ENCODE data around the gene RALGPS1.

Gene RALGPS1

GRCh38 chr9:127102788-127103187 is 188.2 kb downstream of the RALGPS1 start:
- TF ChIP-seq, protein P1, sequence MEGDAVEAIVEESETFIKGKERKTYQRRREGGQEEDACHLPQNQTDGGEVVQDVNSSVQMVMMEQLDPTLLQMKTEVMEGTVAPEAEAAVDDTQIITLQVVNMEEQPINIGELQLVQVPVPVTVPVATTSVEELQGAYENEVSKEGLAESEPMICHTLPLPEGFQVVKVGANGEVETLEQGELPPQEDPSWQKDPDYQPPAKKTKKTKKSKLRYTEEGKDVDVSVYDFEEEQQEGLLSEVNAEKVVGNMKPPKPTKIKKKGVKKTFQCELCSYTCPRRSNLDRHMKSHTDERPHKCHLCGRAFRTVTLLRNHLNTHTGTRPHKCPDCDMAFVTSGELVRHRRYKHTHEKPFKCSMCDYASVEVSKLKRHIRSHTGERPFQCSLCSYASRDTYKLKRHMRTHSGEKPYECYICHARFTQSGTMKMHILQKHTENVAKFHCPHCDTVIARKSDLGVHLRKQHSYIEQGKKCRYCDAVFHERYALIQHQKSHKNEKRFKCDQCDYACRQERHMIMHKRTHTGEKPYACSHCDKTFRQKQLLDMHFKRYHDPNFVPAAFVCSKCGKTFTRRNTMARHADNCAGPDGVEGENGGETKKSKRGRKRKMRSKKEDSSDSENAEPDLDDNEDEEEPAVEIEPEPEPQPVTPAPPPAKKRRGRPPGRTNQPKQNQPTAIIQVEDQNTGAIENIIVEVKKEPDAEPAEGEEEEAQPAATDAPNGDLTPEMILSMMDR (conservative IDR thresholded peaks at IDR 0.05), result no peak
- TF ChIP-seq ZFX (IDR thresholded peaks at IDR 0.05), result no peak
- H3K27ac ChIP-seq, result no peak overlapping the region

DNA sequence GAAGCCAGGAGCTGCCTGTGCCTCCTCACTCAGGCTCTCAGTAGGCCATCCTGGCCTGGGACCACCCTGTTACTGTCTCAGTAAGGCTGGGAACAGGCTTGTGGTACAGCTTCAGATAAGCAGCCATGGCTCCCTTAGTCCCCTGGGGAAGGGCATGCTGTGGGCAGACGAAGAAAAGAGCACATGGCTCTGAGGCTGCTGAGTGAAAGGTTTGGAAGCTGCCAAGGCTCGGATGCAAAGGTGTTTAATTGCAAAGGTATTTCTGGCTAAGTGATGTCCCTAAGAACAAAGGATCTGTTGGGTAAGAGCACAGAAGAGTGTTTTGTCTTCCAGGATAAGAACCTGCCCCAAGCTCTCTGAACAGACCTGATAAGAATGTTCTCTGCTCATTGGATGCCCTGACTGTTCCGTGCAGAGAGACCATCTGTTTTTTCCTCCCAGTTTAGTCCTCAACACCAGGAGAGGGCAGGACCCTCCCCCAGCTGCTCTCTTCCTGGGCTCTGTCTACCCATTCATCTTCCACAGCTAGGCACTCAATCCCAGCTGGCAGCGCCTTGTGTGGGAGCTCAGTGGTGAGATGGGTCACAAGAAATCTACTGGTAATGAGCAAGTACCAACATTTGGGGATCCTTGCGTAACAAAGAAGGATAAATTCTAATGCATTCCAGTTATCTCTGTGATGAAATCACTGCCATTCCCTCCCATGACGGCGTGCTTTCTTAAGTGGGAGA is 190.2 kb downstream of the RALGPS1 start:
- no peak for TF ChIP-seq ZFX (IDR thresholded peaks at IDR 0.05)
- TF ChIP-seq, protein P1 (conservative IDR thresholded peaks at IDR 0.05), result no peak
- no peak overlapping the region for H3K27ac ChIP-seq

- H3K27ac ChIP-seq, result no peak overlapping the region
- TF ChIP-seq ZFX (IDR thresholded peaks at IDR 0.05), result no peak
- TF ChIP-seq, protein P1 (conservative IDR thresholded peaks at IDR 0.05), result no peak
Measured at GRCh38 chr9:127105805-127106465, 191.4 kb downstream of the RALGPS1 start.

- no peak for TF ChIP-seq ZFX (IDR thresholded peaks at IDR 0.05)
- TF ChIP-seq, protein P1 (conservative IDR thresholded peaks at IDR 0.05), result no peak
- H3K27ac ChIP-seq, result no peak overlapping the region
Measured at GRCh38 chr9:127106466-127106855, 191.9 kb downstream of the RALGPS1 start.

DNA sequence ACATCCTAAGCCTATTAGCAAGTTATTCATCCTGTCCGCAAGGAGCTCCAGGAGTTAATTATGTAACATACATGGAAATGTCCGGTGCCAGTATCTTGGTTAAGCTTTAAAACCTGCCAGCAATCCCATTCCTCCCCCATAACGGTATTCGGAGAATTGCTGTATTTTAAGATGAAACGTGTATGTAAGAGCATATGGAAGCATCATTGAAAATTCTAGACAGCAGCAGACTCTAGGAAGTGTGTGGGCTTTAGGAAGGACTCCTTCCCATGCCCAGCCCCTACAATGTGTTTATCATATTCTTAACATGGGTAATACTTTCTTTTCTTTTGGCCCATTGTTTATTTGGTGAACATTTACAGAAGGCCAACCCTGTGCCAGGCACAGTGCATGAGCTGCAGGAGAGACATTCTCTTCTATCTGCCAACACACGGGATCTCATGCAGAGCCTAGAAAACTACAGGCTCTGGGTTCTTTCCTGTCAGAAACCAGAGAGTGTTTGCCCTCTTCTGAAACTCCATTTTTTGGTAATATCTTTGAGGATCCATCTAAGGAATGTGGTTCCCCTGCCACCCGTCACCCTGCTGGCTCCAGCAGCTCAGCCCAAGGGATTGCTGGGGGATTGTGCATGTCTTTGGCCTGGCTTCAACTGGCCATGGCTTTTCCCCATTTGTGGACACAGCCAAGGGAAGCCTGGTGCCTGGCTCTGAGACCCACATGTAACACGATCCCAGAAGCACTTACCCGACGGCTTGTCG is 192.8 kb downstream of the RALGPS1 start:
- TF ChIP-seq ZFX (IDR thresholded peaks at IDR 0.05), result no peak
- TF ChIP-seq, protein P1 (conservative IDR thresholded peaks at IDR 0.05), result no peak
- no peak overlapping the region for H3K27ac ChIP-seq

GRCh38 chr9:127107929-127108876 is 193.6 kb downstream of the RALGPS1 start:
- TF ChIP-seq, protein P1 (conservative IDR thresholded peaks at IDR 0.05), result no peak
- TF ChIP-seq ZFX (IDR thresholded peaks at IDR 0.05), result no peak
- no peak overlapping the region for H3K27ac ChIP-seq
